K562 (cell line): ENCODE results near the gene ASPG. TPM values are rescaled to one million over a fixed set of nuclear protein-coding genes. Genes with fewer than 3 reads are reported as not detected.

Source experiments
- ATAC-seq: fragments of 200-7000 bp; cut with Tn5 transposase; 3 replicates; pipeline ENCODE4 v1.9.1; 2020; ENCODE audit warnings: moderate library complexity
- BruUV-seq: library from RNA; stranded (reverse); fragments of 400-500 nt; replicated peaks from 2 replicates; lab custom pipeline; 2021; lab: Mats Ljungman, UMichigan
- CTCF ChIA-PET: fragments of 300-600 bp; formaldehyde crosslinking; extraction: SDS; loops from one replicate; lab custom pipeline; 2021; ENCODE audit warnings: low intra/inter-chr PET ratio; lab: Yijun Ruan, JAX
- POLR2A ChIA-PET: fragments of 300-600, 350-650 bp; sonication (Branson Sonifier 250); formaldehyde crosslinking; extraction: SDS; loops from one replicate; lab custom pipeline; 2021; ENCODE audit warnings: antibody characterized with exemption, inconsistent platforms; lab: Yijun Ruan, JAX
- DNase-seq, 4 experiments: peaks; one replicate each; pipeline versions ENCODE4 v3.0.0 to v3.0.0-alpha.2; 2011 to 2018; ENCODE audit warnings: low spot score in 3 of 4, mixed read lengths in 3 of 4; ENCODE audit errors: extremely low read depth in 1 of 4
- FAIRE-seq: peaks from 2 replicates; lab custom pipeline; 2011; peaks lifted over from hg19 to GRCh38; lab: Jason Lieb, UNC
- H2AFZ ChIP-seq: 2 replicates; pipeline ENCODE4 v1.6.0; 2011; ENCODE audit warnings: low read depth, low read length, control low read depth, inconsistent platforms
- H3K27ac ChIP-seq: fragments of 200-600 bp; 3 replicates; pipeline ENCODE4 v1.8.0; 2011; ENCODE audit warnings: low read depth, mild to moderate bottlenecking, control low read depth, inconsistent platforms, low read length, moderate library complexity, mixed read lengths; ENCODE audit errors: extremely low read depth
- H3K27me3 ChIP-seq, 2 experiments: fragments of 300-600 bp in 1 of 2; 2 replicates in 1 of 2; 3 replicates in 1 of 2; pipeline versions ENCODE4 v1.6.0 to v1.8.0; 2011; ENCODE audit warnings: inconsistent platforms in 2 of 2, low read length in 2 of 2, mild to moderate bottlenecking in 1 of 2, mixed read lengths in 1 of 2, moderate library complexity in 1 of 2; ENCODE audit not compliant: control insufficient read depth in 2 of 2, insufficient read depth in 2 of 2
- H3K36me3 ChIP-seq: fragments of 300-600 bp; 3 replicates; pipeline ENCODE4 v1.8.0; 2011; ENCODE audit warnings: mild to moderate bottlenecking, low read length, inconsistent platforms; ENCODE audit not compliant: control insufficient read depth, insufficient read depth
- H3K4me1 ChIP-seq, 2 experiments: fragments of 200-600 bp in 1 of 2; replicated peaks in 1 of 2; 2 replicates in 1 of 2; 3 replicates in 1 of 2; pipeline versions ENCODE4 v1.5.1 to v1.8.0; 2011; ENCODE audit warnings: inconsistent platforms in 2 of 2, low read length in 2 of 2, mild to moderate bottlenecking in 1 of 2, mixed read lengths in 1 of 2, moderate library complexity in 1 of 2; ENCODE audit not compliant: control insufficient read depth in 2 of 2, insufficient read depth in 2 of 2
- H3K4me2 ChIP-seq: 2 replicates; pipeline ENCODE4 v1.6.1; 2011; ENCODE audit warnings: low read length, control low read depth, inconsistent platforms, mixed read lengths; ENCODE audit not compliant: insufficient read depth
- H3K4me3 ChIP-seq: fragments of 200-600 bp; sonication (generic), shearing (Covaris generic); 2 replicates; pipeline ENCODE4 v1.5.1; 2016; ENCODE audit warnings: control low read depth, inconsistent platforms
- H3K79me2 ChIP-seq: fragments of 200-600 bp; 3 replicates; pipeline ENCODE4 v1.8.0; 2011; ENCODE audit warnings: low read length, inconsistent platforms; ENCODE audit not compliant: control insufficient read depth, insufficient read depth
- H3K9ac ChIP-seq, 2 experiments: 2 replicates each; pipeline versions ENCODE4 v1.6.0 to v1.6.1; 2011; ENCODE audit warnings: low read depth in 2 of 2, low read length in 2 of 2, control low read depth in 1 of 2, inconsistent platforms in 1 of 2, mild to moderate bottlenecking in 1 of 2, mixed read lengths in 1 of 2; ENCODE audit not compliant: insufficient read depth in 1 of 2
- H3K9me1 ChIP-seq: one replicate; pipeline ENCODE4 v1.6.0; 2011; ENCODE audit warnings: inconsistent platforms, mild to moderate bottlenecking, low read length, moderate library complexity; ENCODE audit not compliant: control insufficient read depth, insufficient read depth
- H3K9me3 ChIP-seq: replicated peaks from 2 replicates; pipeline ENCODE4 v1.5.1; 2011; ENCODE audit warnings: low read depth, low read length, inconsistent platforms; ENCODE audit not compliant: control insufficient read depth, insufficient read depth
- H4K20me1 ChIP-seq: replicated peaks from 2 replicates; pipeline ENCODE4 v1.6.1; 2011; ENCODE audit warnings: low read length, inconsistent platforms, mixed read lengths; ENCODE audit not compliant: control insufficient read depth, insufficient read depth
- CBX5 ChIP-seq: IDR thresholded peaks from 2 replicates; pipeline ENCODE4 v1.6.1; 2014; ENCODE audit warnings: low read depth, borderline replicate concordance
- SMAD4 ChIP-seq: fragments of 250-450 bp; sonication (Bioruptor Pico); conservative IDR thresholded peaks from 2 replicates; pipeline ENCODE4 v1.8.0; 2021; ENCODE audit warnings: inconsistent platforms, mild to moderate bottlenecking, moderate library complexity
- ZC3H11A ChIP-seq: IDR thresholded peaks from 2 replicates; pipeline ENCODE4 v1.6.1; 2012; ENCODE audit warnings: low read depth, low read length, improper control_type of control experiment
- ZKSCAN1 ChIP-seq: fragments of 150-350 bp; IDR thresholded peaks from 2 replicates; pipeline ENCODE4 v1.6.1; 2016; ENCODE audit warnings: low read depth, low read length
- ZNF696 ChIP-seq: fragments of 250-450 bp; sonication (Bioruptor Pico); conservative IDR thresholded peaks from 2 replicates; pipeline ENCODE4 v1.4.0; 2020; ENCODE audit warnings: mild to moderate bottlenecking, moderate library complexity
- WGBS: fragments of 100-300 bp; shearing (Covaris generic); methylation state at CpG from one replicate; pipeline ENCODE4 v1.1.6; 2016; ENCODE audit warnings: low coverage, mixed read lengths; ENCODE audit not compliant: insufficient coverage; ENCODE audit errors: missing lambda C conversion rate; 5-methylcytosine and 5-hydroxymethylcytosine counted together
- in situ Hi-C: fragments of 300-500 bp; cut with MboI; formaldehyde crosslinking; loops from 4 replicates; pipeline ENCODE4 v1.15.0; 2018; ENCODE audit warnings: inconsistent platforms, mixed read lengths
- intact Hi-C: fragments of 100-400 bp; cut with micrococcal nuclease; formaldehyde crosslinking; loops from 2 replicates; pipeline ENCODE4 v1.14.2; 2022
- polyA plus RNA-seq, 8 experiments: library from polyadenylated mRNA; depleted of rRNA in 4 of 8; stranded (reverse) in 5 of 8; unstranded in 3 of 8; fragments of >200 nt; fragmentation: Nextera tagmentation in 2 of 8; fragmentation: Illumina TruSeq in 1 of 8; extraction: Ambion mirVana in 2 of 8; extraction: Trizol in 1 of 8; gene quantifications; 2 replicates each; pipeline versions ENCODE4 v1.2.1 to v1.2.3, GENCODE V29; 2011 to 2014; ENCODE audit warnings: inconsistent platforms in 1 of 8, missing spikeins in 1 of 8
- total RNA-seq, 7 experiments: library from RNA; depleted of rRNA in 6 of 7; stranded (reverse); fragments of >200 nt in 6 of 7; fragmentation: Illumina TruSeq in 2 of 7; extraction: Trizol in 2 of 7; gene quantifications; 2 replicates each; pipeline versions ENCODE4 v1.2.1 to v1.2.3, GENCODE V29; 2011 to 2021; ENCODE audit warnings: low replicate concordance in 1 of 7
- TF ChIP-seq, protein P1 (sequence below): fragments of 150-350 bp; IDR thresholded peaks from 2 replicates; pipeline ENCODE4 v1.6.1; 2014; ENCODE audit warnings: low read depth, mild to moderate bottlenecking, low read length, borderline replicate concordance
- TF ChIP-seq, protein P2 (sequence below): sonication (generic); IDR thresholded peaks from 2 replicates; pipeline ENCODE4 v1.6.1; 2016
- TF ChIP-seq, protein P3 (sequence below), 2 experiments: fragments of 450-650 bp; IDR thresholded peaks; 2 replicates each; pipeline ENCODE4 v1.6.1; 2018; ENCODE audit warnings: mild to moderate bottlenecking in 2 of 2, low read depth in 1 of 2; ENCODE audit not compliant: partially characterized antibody in 2 of 2
- TF ChIP-seq, protein P4 (sequence below): fragments of 250-450 bp; sonication (Bioruptor Pico); IDR thresholded peaks from 2 replicates; pipeline ENCODE4 v1.4.0; 2020; ENCODE audit warnings: mild to moderate bottlenecking, moderate library complexity, borderline replicate concordance

The ASPG gene
- total and polyA plus RNA-seq, 9 of the 15 experiments (the other 6 are each of a cell fraction or from before 2014, with no cell fraction given) = 0.18 TPM; not detected in 8

DNA sequence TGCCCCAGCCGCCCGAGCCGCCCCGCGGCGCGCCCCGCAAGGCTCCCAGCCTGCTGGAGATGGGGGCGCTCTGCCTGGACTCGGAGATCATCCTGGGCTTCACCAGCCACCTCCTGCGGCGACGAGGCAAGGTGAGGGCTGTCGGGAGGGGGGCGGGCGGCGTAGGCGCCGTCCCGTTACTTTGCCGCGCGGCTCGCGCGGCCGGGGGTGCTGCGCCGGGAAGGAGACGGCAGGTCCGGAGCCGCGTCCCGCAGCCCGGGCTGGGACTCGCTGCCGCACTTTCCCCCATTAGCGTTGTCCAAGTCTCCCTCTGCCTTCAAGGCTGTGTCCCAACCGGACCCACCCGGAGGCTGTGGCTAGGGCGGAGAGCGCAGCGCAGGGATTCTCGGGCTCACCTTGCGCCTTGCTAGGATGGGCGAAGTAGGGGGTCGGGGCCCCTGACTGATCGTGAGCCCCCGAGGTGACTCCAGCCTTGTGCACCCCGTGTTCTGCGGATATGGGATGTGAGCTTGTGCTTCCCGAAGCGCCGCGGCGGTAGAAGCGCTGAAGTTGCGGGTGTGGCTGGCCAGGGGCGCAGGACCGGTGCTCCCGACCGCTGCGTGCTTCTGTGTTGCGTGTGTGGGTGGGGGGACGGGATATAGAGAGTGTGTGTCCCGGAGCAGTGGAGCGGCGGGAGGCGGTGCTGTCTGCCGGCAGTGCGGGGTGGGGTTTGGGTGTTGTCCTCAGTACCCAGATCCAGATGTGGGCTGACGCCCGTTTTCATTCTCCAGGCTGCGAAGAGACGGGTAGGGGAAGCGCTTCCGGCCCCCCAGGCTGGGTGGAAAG lies 51.2 kb downstream of the ASPG start:
- WGBS = 46% methylated on average over 18 of the region's 77 CpGs
- H3K4me3 ChIP-seq = no peak overlapping the region
- in situ Hi-C loops = no loop called here
- H3K9me3 ChIP-seq = no peaks in the 10 kb centered on the region
- H3K79me2 ChIP-seq = no peaks in the 10 kb centered on the region
- H3K9ac ChIP-seq = no peak overlapping the region
- intact Hi-C loops = no loop called here
- DNase-seq (no peak), ATAC-seq (no peak), FAIRE-seq (no peak)
- H3K4me2 ChIP-seq = no peak overlapping the region
- no peaks in the 10 kb centered on the region for H4K20me1 ChIP-seq
- no peaks in the 10 kb centered on the region for H3K9me1 ChIP-seq
- no peak overlapping the region for H2AFZ ChIP-seq
- no peaks in the 10 kb centered on the region; a peak in 1 of 5 replicates for H3K27me3 ChIP-seq
- H3K36me3 ChIP-seq = no peaks in the 10 kb centered on the region
- H3K27ac ChIP-seq = no peak overlapping the region
- 0 out of 5 replicates have a peak, but pooled peaks cover 0 to 7% of the 10 kb centered on the region in 2 experiments for H3K4me1 ChIP-seq
- CTCF ChIA-PET = no interaction called here
- POLR2A ChIA-PET = no interaction called here
- BruUV-seq = no TSS peak
- TF ChIP-seq ZC3H11A (no peak), CBX5 (no peak), ZKSCAN1 (no peak), SMAD4 (no peak), ZNF696 (CRISPR knock-in tag) (no peak)
- TF ChIP-seq, protein P1, sequence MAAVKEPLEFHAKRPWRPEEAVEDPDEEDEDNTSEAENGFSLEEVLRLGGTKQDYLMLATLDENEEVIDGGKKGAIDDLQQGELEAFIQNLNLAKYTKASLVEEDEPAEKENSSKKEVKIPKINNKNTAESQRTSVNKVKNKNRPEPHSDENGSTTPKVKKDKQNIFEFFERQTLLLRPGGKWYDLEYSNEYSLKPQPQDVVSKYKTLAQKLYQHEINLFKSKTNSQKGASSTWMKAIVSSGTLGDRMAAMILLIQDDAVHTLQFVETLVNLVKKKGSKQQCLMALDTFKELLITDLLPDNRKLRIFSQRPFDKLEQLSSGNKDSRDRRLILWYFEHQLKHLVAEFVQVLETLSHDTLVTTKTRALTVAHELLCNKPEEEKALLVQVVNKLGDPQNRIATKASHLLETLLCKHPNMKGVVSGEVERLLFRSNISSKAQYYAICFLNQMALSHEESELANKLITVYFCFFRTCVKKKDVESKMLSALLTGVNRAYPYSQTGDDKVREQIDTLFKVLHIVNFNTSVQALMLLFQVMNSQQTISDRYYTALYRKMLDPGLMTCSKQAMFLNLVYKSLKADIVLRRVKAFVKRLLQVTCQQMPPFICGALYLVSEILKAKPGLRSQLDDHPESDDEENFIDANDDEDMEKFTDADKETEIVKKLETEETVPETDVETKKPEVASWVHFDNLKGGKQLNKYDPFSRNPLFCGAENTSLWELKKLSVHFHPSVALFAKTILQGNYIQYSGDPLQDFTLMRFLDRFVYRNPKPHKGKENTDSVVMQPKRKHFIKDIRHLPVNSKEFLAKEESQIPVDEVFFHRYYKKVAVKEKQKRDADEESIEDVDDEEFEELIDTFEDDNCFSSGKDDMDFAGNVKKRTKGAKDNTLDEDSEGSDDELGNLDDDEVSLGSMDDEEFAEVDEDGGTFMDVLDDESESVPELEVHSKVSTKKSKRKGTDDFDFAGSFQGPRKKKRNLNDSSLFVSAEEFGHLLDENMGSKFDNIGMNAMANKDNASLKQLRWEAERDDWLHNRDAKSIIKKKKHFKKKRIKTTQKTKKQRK = no peak
- TF ChIP-seq, protein P2, sequence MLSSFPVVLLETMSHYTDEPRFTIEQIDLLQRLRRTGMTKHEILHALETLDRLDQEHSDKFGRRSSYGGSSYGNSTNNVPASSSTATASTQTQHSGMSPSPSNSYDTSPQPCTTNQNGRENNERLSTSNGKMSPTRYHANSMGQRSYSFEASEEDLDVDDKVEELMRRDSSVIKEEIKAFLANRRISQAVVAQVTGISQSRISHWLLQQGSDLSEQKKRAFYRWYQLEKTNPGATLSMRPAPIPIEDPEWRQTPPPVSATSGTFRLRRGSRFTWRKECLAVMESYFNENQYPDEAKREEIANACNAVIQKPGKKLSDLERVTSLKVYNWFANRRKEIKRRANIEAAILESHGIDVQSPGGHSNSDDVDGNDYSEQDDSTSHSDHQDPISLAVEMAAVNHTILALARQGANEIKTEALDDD = no peak
- TF ChIP-seq, protein P3, sequence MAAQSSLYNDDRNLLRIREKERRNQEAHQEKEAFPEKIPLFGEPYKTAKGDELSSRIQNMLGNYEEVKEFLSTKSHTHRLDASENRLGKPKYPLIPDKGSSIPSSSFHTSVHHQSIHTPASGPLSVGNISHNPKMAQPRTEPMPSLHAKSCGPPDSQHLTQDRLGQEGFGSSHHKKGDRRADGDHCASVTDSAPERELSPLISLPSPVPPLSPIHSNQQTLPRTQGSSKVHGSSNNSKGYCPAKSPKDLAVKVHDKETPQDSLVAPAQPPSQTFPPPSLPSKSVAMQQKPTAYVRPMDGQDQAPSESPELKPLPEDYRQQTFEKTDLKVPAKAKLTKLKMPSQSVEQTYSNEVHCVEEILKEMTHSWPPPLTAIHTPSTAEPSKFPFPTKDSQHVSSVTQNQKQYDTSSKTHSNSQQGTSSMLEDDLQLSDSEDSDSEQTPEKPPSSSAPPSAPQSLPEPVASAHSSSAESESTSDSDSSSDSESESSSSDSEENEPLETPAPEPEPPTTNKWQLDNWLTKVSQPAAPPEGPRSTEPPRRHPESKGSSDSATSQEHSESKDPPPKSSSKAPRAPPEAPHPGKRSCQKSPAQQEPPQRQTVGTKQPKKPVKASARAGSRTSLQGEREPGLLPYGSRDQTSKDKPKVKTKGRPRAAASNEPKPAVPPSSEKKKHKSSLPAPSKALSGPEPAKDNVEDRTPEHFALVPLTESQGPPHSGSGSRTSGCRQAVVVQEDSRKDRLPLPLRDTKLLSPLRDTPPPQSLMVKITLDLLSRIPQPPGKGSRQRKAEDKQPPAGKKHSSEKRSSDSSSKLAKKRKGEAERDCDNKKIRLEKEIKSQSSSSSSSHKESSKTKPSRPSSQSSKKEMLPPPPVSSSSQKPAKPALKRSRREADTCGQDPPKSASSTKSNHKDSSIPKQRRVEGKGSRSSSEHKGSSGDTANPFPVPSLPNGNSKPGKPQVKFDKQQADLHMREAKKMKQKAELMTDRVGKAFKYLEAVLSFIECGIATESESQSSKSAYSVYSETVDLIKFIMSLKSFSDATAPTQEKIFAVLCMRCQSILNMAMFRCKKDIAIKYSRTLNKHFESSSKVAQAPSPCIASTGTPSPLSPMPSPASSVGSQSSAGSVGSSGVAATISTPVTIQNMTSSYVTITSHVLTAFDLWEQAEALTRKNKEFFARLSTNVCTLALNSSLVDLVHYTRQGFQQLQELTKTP (IDR thresholded peaks at IDR 0.05; ENCODE audit: low read depth in 1 of 2, partially characterized antibody in 2 of 2) = no peak
- TF ChIP-seq, protein P4, sequence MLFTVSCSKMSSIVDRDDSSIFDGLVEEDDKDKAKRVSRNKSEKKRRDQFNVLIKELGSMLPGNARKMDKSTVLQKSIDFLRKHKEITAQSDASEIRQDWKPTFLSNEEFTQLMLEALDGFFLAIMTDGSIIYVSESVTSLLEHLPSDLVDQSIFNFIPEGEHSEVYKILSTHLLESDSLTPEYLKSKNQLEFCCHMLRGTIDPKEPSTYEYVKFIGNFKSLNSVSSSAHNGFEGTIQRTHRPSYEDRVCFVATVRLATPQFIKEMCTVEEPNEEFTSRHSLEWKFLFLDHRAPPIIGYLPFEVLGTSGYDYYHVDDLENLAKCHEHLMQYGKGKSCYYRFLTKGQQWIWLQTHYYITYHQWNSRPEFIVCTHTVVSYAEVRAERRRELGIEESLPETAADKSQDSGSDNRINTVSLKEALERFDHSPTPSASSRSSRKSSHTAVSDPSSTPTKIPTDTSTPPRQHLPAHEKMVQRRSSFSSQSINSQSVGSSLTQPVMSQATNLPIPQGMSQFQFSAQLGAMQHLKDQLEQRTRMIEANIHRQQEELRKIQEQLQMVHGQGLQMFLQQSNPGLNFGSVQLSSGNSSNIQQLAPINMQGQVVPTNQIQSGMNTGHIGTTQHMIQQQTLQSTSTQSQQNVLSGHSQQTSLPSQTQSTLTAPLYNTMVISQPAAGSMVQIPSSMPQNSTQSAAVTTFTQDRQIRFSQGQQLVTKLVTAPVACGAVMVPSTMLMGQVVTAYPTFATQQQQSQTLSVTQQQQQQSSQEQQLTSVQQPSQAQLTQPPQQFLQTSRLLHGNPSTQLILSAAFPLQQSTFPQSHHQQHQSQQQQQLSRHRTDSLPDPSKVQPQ (CRISPR knock-in tag) = no peak
